GM12878 (cell line): Measurements from ENCODE around the gene ADAMTS18. TPM values are rescaled to one million over a fixed set of nuclear protein-coding genes. Genes with fewer than 3 reads are reported as not detected.

ENCODE experiments used
- ATAC-seq: fragments of 200-7000 bp; cut with Tn5 transposase; 3 replicates; pipeline ENCODE4 v1.9.1; 2020; ENCODE audit warnings: mild to moderate bottlenecking, moderate library complexity
- BruUV-seq: library from RNA; stranded (reverse); fragments of 400-500 nt; replicated peaks from 2 replicates; lab custom pipeline; 2021; lab: Mats Ljungman, UMichigan
- CTCF ChIA-PET: fragments of 300-600 bp; sonication (Branson Sonifier 250); formaldehyde crosslinking; extraction: SDS; loops from one replicate; lab custom pipeline; 2021; ENCODE audit warnings: inconsistent platforms; lab: Yijun Ruan, JAX
- POLR2A ChIA-PET: fragments of 350-600 bp; formaldehyde crosslinking; extraction: SDS; loops from one replicate; lab custom pipeline; 2021; ENCODE audit warnings: inconsistent platforms; lab: Charles Lee
- RAD21 ChIA-PET: fragments of 300-600 bp; sonication (Branson Sonifier 250); formaldehyde crosslinking; loops from one replicate; lab custom pipeline; 2023; ENCODE audit warnings: antibody characterized with exemption; ENCODE audit not compliant: unreplicated experiment; lab: Charles Lee
- SMC1A ChIA-PET: fragments of 300-600 bp; sonication (Branson Sonifier 250); formaldehyde crosslinking; loops from one replicate; lab custom pipeline; 2023; ENCODE audit not compliant: unreplicated experiment, uncharacterized antibody; lab: Charles Lee
- DNase-seq: peaks from one replicate; pipeline ENCODE4 v3.0.0-alpha.2; 2011; ENCODE audit warnings: low read depth, low spot score
- FAIRE-seq: peaks from 3 replicates; lab custom pipeline; 2011; peaks lifted over from hg19 to GRCh38; lab: Jason Lieb, UNC
- H2AFZ ChIP-seq: 2 replicates; pipeline ENCODE4 v1.6.0; 2011; ENCODE audit warnings: low read depth, low read length, control low read depth; ENCODE audit not compliant: control insufficient read depth
- H3K27ac ChIP-seq: 2 replicates; pipeline ENCODE4 v1.5.1; 2011; ENCODE audit warnings: control low read depth; ENCODE audit not compliant: control insufficient read depth, insufficient read depth
- H3K27me3 ChIP-seq, 2 experiments: replicated peaks in 1 of 2; 2 replicates each; pipeline versions ENCODE4 v1.6.0 to v1.6.1; 2011; ENCODE audit warnings: low read length in 1 of 2; ENCODE audit not compliant: control insufficient read depth in 2 of 2, insufficient read depth in 2 of 2
- H3K36me3 ChIP-seq, 2 experiments: 2 replicates each; pipeline ENCODE4 v1.5.1; 2011; ENCODE audit warnings: low read length in 1 of 2; ENCODE audit not compliant: control insufficient read depth in 2 of 2, insufficient read depth in 2 of 2
- H3K4me1 ChIP-seq: 2 replicates; pipeline ENCODE4 v1.6.1; 2011; ENCODE audit warnings: mild to moderate bottlenecking, low read length, moderate library complexity, mixed read lengths; ENCODE audit not compliant: control insufficient read depth, insufficient read depth
- H3K4me2 ChIP-seq: 2 replicates; pipeline ENCODE4 v1.6.0; 2011; ENCODE audit warnings: control low read depth; ENCODE audit not compliant: control insufficient read depth, insufficient read depth
- H3K4me3 ChIP-seq: fragments of 200-600 bp; sonication (generic); 2 replicates; pipeline ENCODE4 v1.5.1; 2016
- H3K79me2 ChIP-seq: 2 replicates; pipeline ENCODE4 v1.6.0; 2011; ENCODE audit warnings: low read length; ENCODE audit not compliant: control insufficient read depth, insufficient read depth
- H3K9ac ChIP-seq: 2 replicates; pipeline ENCODE4 v1.8.0; 2011; ENCODE audit warnings: low read length, control low read depth, mixed read lengths; ENCODE audit not compliant: control insufficient read depth, insufficient read depth
- H3K9me3 ChIP-seq: replicated peaks from 3 replicates; pipeline ENCODE4 v1.5.1; 2011; ENCODE audit warnings: mild to moderate bottlenecking, low read length; ENCODE audit not compliant: control insufficient read depth, insufficient read depth
- H4K20me1 ChIP-seq: 2 replicates; pipeline ENCODE4 v1.6.0; 2011; ENCODE audit not compliant: control insufficient read depth, insufficient read depth
- NBN ChIP-seq: fragments of 450-650 bp; IDR thresholded peaks from 2 replicates; pipeline ENCODE4 v1.6.1; 2016
- SMC3 ChIP-seq: IDR thresholded peaks from 2 replicates; pipeline ENCODE4 v1.6.1; 2011; ENCODE audit warnings: low read length, improper control_type of control experiment, borderline replicate concordance
- USF2 ChIP-seq: IDR thresholded peaks from 2 replicates; pipeline ENCODE4 v1.6.1; 2011; ENCODE audit warnings: low read depth, low read length, improper control_type of control experiment, borderline replicate concordance
- WGBS: methylation state at CpG from one replicate; pipeline ENCODE4 v1.1.6; 2016; ENCODE audit warnings: low lambda C conversion rate; ENCODE audit not compliant: insufficient replicate concordance, insufficient coverage; ENCODE audit errors: missing lambda C conversion rate; 5-methylcytosine and 5-hydroxymethylcytosine counted together
- in situ Hi-C: fragments of 300-500 bp; cut with MboI; formaldehyde crosslinking; loops from 9 replicates; pipeline ENCODE4 v1.14.3; 2018; ENCODE audit warnings: mixed read lengths
- intact Hi-C: fragments of 100-400 bp; cut with micrococcal nuclease; formaldehyde crosslinking; loops from one replicate; pipeline ENCODE4 v1.14.2; 2022; ENCODE audit not compliant: unreplicated experiment
- polyA plus RNA-seq, 11 experiments: library from polyadenylated mRNA; depleted of rRNA in 4 of 11; unstranded in 6 of 11; stranded (reverse) in 5 of 11; fragments of >200 nt; fragmentation: Nextera tagmentation in 4 of 11; fragmentation: Illumina TruSeq in 1 of 11; extraction: Ambion mirVana in 4 of 11; extraction: Trizol in 1 of 11; gene quantifications; 1 replicate in 1 of 11; 2 replicates in 10 of 11; pipeline versions ENCODE4 v1.2.1 to v1.2.3, GENCODE V29; 2011 to 2016; ENCODE audit warnings: inconsistent platforms in 2 of 11, missing spikeins in 2 of 11, low read depth in 1 of 11
- total RNA-seq, 4 experiments: library from RNA; depleted of rRNA in 3 of 4; stranded (reverse); fragments of >200 nt in 3 of 4; fragmentation: Illumina TruSeq in 1 of 4; extraction: Trizol in 1 of 4; gene quantifications; 2 replicates each; pipeline versions ENCODE4 v1.2.1 to v1.2.3, GENCODE V29; 2013 to 2021
- TF ChIP-seq, protein P1 (sequence below): IDR thresholded peaks from 2 replicates; pipeline ENCODE4 v1.6.1; 2012; ENCODE audit warnings: low read depth, low read length, improper control_type of control experiment
- TF ChIP-seq, protein P2 (sequence below): fragments of 450-650 bp; formaldehyde crosslinking; IDR thresholded peaks from 2 replicates; pipeline ENCODE4 v1.5.0; 2022; ENCODE audit warnings: mild to moderate bottlenecking, missing genetic modification characterization

The ADAMTS18 gene
- total and polyA plus RNA-seq, 10 of the 15 experiments (the other 5 are each of a cell fraction or from before 2014, with no cell fraction given) = not detected

DNA sequence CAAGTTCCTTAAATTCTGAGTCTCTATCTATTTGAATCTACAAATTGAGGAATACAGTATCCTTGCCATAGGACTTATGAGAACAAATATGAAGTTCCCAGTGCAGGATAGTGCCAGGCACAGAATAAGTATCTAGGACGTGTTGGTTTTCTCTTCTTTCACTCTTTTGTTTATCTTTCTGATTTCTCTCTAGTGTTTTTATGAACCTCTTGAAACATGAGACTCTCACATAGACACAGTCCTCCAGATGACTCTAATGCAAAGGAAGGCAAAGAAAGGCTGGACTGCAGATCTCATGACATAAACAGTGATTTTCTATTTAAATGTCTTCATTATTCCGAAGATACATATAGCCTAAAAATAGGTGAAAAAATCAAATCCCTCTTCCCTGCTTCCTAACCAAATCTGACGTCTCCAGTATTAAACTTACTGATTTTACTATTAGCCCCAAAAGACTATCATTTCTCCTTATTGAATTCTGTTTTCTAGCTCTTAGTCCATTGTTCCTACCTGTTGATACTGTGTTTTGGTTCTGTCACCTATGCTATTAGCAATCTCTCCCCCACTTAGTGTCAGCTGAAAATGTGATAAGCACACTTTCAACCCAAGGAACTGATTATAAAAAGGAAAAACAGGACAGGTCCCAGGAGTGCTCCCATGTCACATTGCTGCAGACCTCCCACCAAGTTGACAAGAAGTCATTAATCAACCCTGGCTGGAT, 24.9 kb upstream of the ADAMTS18 start:
- no peak overlapping the region for H3K27ac ChIP-seq
- 25% methylated on average over 3 of the region's 3 CpGs for WGBS
- no TSS peak for BruUV-seq
- no peaks in the 10 kb centered on the region for H3K4me1 ChIP-seq
- no peak overlapping the region for H3K4me3 ChIP-seq
- CTCF ChIA-PET = no interaction called here
- TF ChIP-seq NBN (no peak), USF2 (no peak), SMC3 (no peak)
- TF ChIP-seq, protein P1, sequence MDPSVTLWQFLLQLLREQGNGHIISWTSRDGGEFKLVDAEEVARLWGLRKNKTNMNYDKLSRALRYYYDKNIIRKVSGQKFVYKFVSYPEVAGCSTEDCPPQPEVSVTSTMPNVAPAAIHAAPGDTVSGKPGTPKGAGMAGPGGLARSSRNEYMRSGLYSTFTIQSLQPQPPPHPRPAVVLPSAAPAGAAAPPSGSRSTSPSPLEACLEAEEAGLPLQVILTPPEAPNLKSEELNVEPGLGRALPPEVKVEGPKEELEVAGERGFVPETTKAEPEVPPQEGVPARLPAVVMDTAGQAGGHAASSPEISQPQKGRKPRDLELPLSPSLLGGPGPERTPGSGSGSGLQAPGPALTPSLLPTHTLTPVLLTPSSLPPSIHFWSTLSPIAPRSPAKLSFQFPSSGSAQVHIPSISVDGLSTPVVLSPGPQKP = no peak
- TF ChIP-seq, protein P2, sequence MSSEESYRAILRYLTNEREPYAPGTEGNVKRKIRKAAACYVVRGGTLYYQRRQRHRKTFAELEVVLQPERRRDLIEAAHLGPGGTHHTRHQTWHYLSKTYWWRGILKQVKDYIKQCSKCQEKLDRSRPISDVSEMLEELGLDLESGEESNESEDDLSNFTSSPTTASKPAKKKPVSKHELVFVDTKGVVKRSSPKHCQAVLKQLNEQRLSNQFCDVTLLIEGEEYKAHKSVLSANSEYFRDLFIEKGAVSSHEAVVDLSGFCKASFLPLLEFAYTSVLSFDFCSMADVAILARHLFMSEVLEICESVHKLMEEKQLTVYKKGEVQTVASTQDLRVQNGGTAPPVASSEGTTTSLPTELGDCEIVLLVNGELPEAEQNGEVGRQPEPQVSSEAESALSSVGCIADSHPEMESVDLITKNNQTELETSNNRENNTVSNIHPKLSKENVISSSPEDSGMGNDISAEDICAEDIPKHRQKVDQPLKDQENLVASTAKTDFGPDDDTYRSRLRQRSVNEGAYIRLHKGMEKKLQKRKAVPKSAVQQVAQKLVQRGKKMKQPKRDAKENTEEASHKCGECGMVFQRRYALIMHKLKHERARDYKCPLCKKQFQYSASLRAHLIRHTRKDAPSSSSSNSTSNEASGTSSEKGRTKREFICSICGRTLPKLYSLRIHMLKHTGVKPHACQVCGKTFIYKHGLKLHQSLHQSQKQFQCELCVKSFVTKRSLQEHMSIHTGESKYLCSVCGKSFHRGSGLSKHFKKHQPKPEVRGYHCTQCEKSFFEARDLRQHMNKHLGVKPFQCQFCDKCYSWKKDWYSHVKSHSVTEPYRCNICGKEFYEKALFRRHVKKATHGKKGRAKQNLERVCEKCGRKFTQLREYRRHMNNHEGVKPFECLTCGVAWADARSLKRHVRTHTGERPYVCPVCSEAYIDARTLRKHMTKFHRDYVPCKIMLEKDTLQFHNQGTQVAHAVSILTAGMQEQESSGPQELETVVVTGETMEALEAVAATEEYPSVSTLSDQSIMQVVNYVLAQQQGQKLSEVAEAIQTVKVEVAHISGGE (CRISPR knock-in tag) = no peak
- intact Hi-C loops (no loop called here), in situ Hi-C loops (no loop called here)
- no peak for FAIRE-seq
- RAD21 ChIA-PET = no interaction called here
- H2AFZ ChIP-seq = no peak overlapping the region
- H3K36me3 ChIP-seq = no peaks in the 10 kb centered on the region
- no peaks in the 10 kb centered on the region for H4K20me1 ChIP-seq
- H3K9ac ChIP-seq = no peak overlapping the region
- SMC1A ChIA-PET = interaction anchor here (0.8 kb wide), 1 partner anchor 20 kb away, joined by 3 read pairs; no protein-coding TSS in a partner anchor
- no peak for ATAC-seq
- H3K79me2 ChIP-seq = no peaks in the 10 kb centered on the region
- no peak for DNase-seq
- H3K9me3 ChIP-seq = no peaks in the 10 kb centered on the region
- no peaks in the 10 kb centered on the region for H3K27me3 ChIP-seq
- H3K4me2 ChIP-seq = no peak overlapping the region
- POLR2A ChIA-PET = no interaction called here
